HTR-8/SVneo (cell line): ENCODE data around the gene TIFAB.

Source experiments
- DNase-seq: peaks from one replicate; pipeline ENCODE4 v3.0.0; 2011; ENCODE audit warnings: low spot score, mixed read lengths; ENCODE audit not compliant: insufficient read length
- FAIRE-seq: peaks from 2 replicates; lab custom pipeline; 2011; peaks lifted over from hg19 to GRCh38; lab: Jason Lieb, UNC

TIFAB gene

GRCh38 chr5:135445306-135445985 lies 6.7 kb downstream of the TIFAB start:
- FAIRE-seq: no peak
- no peak for DNase-seq

- DNase-seq: no peak
- no peak for FAIRE-seq
Measured at GRCh38 chr5:135444881-135445280, 7.3 kb downstream of the TIFAB start.

DNA sequence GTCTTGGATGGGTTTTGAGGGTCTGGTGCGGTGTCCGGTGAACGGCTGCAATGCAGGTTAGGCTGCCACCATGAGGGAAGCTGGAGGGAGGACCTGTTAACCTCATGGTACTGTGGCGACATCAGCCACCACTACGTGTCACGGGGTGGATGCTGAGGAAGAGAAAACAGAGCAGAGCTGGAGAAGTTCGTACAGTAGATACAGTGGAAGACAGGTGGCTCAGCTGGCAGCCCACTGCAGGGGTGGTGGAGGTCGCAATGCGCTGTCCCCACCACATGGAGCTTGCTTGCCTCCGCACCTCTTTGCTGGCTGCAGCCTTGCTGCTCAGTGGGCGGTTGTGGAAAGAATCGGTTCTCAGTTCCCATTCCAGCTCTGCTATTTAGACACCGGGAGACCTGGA lies 7.8 kb downstream of the TIFAB start:
- DNase-seq: no peak
- FAIRE-seq: no peak

DNA sequence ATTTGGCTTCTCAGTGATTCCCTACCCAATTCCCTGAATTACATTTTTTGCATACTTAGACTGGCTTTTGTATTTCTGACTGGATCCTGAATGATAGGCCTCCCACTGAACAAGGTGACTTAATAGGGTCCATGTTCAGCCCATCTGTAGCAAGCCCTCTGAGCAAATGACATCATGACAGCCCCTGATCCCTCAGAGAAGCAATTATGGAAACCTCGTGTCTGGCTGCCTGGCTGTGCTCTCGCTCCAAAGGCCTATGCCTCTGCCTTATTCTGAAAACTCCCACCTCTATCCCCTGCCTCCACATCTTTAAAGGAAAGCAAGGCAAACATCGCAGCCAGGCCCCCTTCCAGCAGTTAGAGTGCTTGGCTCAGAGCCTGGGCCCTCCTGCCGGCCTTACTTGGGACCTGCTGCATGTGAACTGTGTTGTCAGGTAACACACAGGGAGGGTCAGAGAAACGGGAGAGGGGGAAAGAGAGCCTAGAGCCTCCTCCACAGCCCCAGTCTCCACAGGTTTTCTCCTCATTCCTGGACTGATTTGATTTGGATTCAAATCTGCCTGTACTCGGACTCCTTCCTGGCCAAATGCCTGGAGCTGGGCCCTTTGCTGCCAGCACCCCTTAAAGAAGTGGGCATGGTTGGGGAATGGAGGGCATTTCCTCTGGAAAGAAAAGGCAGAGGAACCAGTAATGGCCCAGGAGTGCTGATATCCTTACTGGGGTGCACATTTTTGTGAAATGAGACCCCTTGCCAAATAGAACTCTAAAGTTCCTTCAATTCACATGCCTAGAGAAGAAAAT lies 8.8 kb downstream of the TIFAB start:
- FAIRE-seq: no peak

DNA sequence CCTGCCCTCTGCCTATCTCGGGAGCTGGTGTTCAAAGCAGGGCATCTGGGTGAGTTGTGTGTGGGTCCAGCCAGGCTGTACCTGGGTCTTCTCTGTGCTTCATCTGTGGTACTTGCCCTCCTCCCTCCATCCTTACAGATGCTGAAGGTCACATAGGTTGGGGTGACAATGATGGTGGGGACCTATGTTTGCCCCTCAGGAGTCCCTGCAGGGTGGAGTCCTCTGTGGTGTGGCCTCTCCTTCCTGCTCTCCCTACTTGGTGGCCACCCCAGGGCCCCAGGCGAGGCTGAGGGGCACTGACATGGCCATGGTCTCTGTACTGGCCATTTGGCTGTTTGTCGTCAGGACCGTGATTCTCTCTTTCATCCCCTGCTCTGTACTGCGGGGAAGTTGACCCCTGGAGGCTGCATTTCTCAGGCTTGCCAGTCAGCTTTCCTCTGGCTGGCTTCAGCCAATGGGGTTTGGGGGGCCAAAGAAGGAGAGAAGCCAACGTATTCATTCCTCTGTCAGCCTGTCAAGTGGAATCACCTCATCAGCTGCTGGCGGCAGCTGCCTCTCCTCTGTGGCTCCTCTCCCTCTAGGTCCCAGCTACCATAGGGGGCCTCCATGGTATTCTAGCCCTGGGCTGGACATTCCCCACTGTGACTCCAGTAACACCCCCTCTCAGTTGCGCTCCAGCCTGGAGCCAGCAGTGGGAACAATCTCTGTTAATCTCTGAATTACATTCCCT lies 9.6 kb downstream of the TIFAB start:
- FAIRE-seq (no peak), DNase-seq (no peak)

More for the DNA sequence above, 8.8 kb downstream of the TIFAB start:
- DNase-seq: no peak

GRCh38 chr5:135441919-135442318 lies 10.2 kb downstream of the TIFAB start:
- DNase-seq (no peak), FAIRE-seq (no peak)

DNA sequence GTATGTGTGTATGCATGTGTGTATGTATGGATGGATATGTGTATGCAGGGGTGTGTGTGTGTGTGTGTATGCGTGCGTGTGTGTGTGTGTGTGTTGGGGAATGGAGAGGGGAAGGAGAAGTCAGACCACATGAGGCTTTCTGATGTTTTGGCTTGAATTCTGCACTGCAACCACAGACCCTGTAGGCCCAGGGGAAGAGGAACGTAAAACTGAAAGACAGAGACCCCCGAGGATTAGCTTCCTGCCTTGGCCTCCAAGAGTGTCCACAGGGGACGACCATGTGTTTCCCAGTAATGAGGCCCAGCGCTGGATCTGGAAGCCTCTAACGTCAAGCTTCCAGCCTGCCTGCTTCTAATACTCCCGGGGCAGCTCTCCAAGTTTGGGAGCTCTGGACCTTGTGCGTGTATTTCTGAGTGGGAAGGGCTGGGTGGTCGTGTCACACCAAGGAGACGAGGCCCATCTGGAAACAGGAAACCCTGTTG lies 10.8 kb downstream of the TIFAB start:
- FAIRE-seq: no peak
- no peak for DNase-seq

DNA sequence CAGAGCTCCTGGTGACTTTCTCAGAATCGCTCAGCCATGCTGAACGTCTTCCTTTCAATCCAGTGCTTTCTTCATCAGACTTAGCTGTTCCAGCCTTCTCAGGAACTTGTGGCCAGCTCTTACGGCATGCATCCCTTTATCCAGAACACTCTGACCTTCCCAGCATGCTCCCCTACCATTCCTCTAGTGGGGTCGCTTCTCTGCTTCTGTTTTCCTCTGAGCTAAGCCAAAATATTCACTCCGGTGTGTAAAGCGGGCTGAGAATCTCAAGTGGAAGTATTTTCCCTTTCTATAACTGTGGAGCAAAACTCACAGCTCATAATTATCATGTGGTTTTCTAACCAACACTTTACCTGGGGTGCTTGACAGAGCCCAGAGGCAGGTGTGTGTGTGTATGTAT lies 11.2 kb downstream of the TIFAB start:
- DNase-seq (no peak), FAIRE-seq (no peak)

- no peak for DNase-seq
- no peak for FAIRE-seq
Measured at GRCh38 chr5:135439231-135440205, 12.6 kb downstream of the TIFAB start.

- FAIRE-seq (no peak), DNase-seq (no peak)
Measured at GRCh38 chr5:135438636-135439221, 13.4 kb downstream of the TIFAB start.

GRCh38 chr5:135437796-135438560 lies 14.2 kb downstream of the TIFAB start:
- peak; percentile 48 for FAIRE-seq
- DNase-seq: peak; percentile 48

GRCh38 chr5:135437422-135437795 lies 14.7 kb downstream of the TIFAB start:
- no peak for DNase-seq

GRCh38 chr5:135436951-135437418 lies 15.2 kb downstream of the TIFAB start:
- FAIRE-seq (no peak), DNase-seq (no peak)

More at GRCh38 chr5:135437422-135437795, 14.7 kb downstream of the TIFAB start:
- FAIRE-seq: no peak

GRCh38 chr5:135435467-135436330 lies 16.5 kb downstream of the TIFAB start:
- no peak for FAIRE-seq

DNA sequence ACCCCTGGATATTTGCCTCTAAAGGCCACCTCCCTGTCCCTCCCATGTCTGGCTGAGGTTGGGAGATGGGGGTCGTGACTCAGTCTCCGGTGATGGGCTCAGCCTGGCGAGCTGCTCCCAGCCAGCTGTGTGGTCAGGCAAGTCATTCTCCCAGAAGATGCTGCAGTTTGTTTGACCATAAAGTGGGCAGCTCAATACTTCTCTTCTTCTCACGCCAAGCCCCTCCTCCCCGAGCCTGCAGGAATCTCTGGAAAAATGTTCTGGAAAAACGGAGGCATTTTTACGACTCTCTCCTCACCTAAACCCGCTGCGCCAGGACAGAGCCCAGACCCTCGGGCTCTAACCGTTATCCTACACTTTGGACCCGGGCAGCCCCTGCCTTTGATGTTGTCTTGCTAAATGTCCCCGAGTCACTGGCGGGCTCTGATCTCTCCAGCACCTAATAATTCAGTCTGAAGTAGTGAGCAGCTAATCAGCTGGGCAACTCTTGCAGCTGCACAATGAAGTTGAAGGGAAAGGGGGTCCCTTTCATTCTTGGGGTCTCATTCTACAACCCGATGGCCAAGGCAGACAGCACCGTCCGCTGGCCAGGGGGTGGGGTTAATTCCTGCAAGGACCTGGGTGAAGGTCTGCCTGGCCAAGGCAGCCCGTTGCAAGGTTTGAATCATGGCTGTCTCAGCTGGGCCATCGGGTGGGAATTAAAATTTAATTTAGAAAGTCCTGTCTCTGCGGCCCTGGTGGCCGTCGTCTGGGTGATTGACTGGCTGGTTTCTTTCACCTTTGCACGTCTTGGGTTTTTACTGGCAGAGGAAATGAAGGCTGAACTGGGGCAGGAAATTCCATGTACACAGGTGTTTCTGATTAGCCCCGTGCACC lies 17.3 kb downstream of the TIFAB start:
- DNase-seq (no peak), FAIRE-seq (no peak)

More at GRCh38 chr5:135435467-135436330, 16.5 kb downstream of the TIFAB start:
- DNase-seq: no peak

DNA sequence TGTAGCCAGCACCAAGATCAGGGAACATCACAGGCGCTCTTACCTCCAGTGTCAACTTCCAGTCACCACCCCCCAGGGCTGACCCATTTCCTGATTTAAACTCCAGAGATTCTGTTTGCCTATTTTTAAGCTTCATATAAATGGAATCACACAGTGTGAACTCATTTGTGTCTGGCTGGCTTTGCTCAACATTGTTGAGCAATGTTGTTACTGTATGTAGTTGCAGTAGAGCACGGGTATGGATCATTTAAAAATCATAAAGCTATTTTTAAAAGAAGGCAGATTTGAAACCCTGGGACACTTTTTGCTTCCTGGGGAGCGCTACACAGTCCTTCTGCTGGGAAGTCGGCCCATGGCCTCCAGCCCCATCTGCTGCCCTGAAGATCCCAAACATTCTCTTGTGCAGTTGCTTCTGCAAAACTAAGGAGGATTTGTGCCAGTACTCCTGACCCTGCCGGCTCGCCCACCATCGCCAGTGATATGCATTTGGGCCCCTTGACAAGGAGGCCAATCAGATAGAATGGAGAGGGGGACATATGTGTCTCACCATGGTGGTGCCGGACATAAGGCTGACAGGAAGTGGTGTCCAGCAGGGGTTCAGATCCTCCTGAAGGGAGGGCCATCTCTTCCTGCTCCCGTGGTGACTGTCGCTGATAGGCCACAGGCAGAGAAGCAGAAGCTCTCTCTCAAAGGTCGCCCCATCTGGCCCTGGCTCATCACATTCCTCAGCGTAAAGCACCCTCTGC lies 18.3 kb downstream of the TIFAB start:
- DNase-seq: no peak
- no peak for FAIRE-seq
